CMK (cell line): ENCODE measurements around the gene POLD4.
"Not testable (repeated sequence)": the region's sequence is repeated elsewhere in the genome, so short reads cannot be mapped to it uniquely, and the experiment has no call there.

Source experiments
- DNase-seq: peaks from one replicate; pipeline ENCODE4 v3.0.0-alpha.2; 2010; ENCODE audit warnings: low read depth

POLD4 gene

DNA sequence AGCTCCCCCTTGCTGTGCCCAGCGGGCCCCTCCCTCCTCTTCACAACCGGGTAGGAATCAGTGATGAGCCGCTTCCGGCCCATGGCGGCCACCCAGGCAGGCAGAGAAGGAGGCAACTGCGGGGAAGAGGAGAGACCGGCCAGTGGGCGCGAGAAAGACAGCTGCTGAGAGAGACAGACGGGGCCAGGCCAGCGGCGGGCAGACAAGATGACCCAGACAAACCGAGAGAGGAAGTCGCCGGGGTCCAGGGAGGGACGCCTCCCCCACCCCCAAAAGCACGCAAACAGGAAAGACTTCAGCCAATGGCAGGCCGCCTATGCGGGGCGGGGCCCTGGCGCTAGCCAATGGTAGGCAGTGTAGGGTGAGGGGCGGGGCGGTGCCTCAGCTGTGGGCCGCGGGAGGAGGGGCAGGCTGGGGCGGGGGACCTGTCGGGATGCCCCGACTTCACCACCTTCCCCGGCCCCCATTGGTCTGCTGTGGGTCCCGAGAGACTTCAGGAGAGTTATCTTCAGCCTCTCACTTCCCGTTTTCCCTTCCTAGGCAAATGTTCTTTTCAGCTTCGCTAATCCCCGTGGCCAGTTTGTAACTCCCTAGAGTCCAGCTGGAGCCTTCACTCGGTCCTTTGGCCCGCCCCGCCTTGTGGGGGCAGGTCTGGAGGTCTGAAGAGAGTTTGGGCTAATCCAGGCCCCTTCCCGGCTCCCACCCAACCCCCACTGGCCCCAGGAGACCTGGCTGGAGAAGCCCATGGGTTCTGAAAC, at the start of gene POLD4:
TSS of gene POLD4 (minus strand) at position 230 of the 758 bp plus-strand sequence. CDS start at position 83, 147 bp downstream.
- DNase-seq, result peak; percentile 98

DNA sequence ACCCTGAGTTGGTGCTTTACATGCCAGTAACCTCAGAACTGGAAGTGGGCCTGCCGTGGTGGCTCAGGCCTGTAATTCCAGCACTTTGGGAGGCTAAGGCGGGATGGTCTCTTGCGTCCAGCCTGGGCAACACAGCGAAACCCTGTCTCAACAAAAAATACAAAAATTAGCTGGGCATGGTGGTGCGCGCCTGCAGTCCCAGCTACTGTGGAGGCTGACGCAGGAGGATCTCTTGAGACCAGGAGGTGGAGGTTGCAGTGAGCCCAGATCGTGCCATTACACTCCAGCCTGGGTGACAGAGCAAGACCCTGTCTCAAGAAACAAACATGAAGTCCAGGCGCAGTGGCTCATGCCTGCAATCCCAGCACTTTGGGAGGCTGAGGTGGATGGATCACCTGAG, 49.7 kb upstream of the POLD4 start:
- DNase-seq, result not testable (repeated sequence)

DNA sequence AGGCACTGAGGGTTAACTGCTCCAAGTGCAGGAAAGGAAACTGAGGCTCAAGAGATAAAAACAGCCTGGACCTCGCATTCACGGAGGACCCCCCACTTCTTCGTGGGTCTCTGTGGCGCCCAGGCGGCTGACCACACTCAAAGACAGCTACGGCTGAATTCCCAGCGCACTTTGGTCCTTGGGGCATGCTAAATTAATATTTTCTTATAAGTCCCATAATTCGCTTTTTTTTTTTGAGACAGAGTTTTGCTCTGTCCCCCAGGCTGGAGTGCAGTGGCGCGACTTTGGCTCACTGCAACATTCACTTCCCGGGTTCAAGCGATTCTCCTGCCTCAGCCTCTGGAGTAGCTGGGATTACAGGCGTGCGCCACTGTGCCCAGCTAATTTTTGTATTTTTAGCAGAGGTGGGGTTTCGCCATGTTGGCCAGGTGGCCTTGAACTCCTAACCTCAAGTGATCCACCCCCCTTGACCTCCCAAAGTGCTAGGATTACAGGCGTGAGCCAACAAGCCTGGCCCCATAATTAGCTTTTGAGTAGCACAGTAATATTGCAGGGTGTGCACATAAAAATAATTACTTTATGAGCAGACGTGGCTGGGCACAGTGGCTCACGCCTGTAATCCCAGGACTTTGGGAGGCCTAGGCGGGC, 49.0 kb upstream of the POLD4 start:
- not testable (repeated sequence) for DNase-seq

DNA sequence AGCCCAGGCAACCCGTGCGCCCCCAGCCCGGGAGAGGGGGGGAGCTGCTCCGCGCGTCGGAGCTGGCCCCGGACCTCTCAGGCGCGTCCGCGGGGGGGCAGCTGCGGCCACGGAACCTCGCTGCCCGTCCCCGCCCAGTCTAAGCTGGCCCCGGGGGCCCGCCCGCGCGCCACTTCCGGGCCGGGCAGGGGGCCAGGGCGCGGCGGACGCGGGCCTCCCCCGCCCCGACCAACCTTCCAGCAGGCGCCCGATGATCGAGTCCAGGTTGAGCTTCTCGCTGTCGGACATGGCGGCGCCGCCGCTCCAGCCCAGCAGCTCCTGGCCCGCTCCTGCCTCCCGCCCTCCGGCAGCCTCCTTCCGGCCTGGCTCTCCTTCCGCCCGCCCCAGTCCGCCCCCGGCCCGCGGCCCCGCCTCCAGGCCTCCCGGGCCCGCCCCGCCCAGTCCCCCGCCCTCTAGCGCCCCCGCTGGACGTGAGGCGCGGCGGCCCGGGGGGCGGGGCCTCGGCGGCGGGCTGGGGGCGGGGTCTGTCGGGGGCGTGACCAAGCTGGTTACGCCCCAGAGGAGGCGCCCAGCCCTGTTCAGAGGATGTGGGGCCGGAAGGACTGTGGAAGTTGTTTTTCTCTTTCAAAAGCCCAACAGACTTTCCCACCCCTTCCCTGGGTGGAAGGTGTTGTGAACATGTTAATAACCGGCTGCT, 48.3 kb upstream of the POLD4 start, which contains the start of gene PPP1CA:
TSS of gene PPP1CA (minus strand) at position 364 of the 697 bp plus-strand sequence. CDS start at position 288, 76 bp downstream.
- peak; percentile 89 for DNase-seq

DNA sequence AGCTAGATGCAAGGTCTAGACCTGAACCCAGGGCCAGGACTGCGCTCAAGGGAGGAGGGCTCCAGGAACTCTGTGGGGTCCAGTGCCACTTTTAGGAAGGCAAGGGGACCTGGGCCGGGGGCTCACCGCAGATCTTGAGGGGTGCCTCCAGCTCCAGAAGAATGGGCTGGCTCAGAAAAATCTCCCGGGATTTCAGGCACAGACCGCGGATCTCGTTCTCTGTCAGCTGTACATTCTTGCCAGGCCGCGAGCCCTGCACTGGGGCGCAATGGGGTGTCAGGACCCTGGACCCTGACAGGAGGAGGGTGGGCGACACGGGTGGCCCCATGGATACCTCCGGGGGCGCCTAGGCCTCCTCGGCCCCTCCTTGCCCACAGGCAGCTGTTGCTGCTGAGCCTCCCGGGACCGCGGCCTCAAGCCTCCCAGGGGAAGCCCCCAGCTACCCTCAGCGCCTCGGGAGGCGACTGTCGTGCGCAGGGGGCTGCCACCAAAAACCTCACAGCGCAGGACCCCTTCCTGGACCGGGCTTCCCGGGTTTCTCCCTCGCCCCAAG, 47.7 kb upstream of the POLD4 start:
- DNase-seq, result no peak

DNA sequence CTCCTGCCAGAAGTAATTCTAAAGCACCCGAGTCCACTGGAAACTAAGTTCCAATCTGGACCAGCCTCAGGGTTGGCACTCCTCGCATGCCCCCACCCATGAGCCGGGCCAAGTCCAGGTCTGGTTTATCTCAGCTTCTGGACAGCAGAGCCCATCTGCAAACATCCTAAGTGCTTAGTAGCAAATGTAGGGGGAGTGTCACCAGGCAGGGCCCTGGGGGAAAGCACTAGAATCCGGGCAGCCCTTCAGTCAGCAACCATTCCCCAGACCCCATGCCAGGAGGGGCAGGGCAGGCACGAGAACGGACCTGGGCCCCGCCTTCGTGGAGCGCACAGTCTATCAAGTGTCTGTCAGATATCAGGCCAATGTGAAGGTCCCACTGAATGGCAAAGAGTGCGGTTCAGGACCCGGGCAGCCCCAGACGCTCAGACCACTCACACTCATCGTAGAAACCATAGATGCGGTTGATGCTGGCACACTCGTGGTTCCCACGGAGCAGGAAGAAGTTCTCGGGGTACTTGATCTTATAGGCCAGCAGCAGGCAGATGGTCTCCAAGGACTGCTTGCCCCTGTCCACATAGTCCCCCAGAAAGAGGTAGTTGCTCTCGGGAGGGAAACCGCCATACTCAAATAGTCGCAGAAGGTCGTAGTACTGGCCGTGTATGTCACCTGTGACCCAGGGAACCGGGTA, 47.0 kb upstream of the POLD4 start:
- no peak for DNase-seq

DNA sequence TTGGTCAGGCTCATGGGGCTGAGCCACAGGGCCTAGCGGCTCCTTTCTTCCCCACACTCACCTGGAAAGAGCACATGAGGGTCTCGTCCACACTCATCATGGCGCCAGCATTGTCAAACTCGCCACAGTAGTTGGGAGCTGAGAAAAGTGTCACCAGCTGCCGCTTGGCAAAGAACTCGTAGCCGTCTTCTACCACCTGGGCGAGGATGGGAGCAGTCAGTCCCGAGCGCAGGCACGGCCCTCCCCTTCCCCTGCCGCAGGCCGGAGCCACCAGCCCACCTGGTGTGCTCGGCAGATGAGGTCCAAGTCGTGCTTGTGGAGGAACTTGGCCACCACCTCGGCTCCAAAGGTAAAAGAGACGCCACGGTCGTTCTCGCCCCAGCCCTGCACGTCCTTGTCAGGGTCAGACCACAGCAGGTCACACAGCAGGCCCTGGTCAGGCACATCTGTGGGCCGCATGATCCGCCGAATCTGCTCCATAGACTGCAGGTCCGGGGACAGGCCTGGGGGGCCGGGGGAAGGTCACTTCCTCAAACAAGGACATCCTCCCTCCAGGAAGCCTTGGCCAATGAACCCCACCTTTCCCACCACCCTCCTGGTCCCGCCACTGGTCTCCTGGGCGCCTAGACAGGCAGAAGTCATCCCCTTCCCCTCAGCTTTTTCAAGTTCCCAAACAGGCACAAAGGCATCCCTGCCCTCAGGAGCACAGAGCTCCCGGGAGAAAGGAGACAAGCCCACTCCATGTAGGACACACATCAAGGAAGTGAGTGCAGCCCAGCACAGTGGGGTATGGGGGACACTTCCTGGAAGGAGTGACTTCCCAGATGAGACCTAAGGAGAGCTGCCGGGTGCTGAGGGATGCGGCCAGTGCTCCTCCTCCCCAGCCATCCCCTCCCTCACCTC, 45.6 kb upstream of the POLD4 start:
- no peak for DNase-seq

DNA sequence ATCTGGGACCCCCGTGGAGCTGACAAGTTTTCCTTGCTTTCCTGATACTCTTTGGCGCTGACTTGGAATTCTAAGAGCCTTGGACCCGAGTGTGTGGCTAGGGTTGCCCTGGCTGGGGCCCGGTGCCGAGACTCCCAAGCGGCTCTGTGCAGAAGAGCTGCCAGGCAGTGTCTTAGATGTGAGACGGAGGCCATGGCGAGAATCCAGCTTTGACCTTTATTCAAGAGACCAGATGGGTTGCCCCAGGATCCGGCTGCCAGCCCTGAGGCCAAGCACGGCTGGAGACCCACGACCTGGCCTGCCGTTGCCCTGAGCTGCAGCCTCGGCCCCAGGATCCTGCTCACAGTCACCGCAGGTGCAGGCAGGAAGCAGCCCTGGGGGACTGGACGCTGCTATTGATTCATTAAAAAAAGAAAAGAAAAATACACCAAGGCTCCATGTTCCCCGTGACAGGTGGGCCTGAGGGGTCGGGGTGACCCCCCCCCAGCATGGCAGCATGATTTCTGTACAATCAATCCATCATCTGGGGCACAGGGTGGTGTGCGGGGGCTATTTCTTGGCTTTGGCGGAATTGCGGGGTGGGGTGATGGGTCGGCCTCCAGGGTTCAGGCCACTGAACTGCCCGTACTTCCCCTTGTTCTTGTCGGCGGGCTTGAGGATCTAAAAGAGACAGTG, 44.8 kb upstream of the POLD4 start:
- DNase-seq, result no peak

DNA sequence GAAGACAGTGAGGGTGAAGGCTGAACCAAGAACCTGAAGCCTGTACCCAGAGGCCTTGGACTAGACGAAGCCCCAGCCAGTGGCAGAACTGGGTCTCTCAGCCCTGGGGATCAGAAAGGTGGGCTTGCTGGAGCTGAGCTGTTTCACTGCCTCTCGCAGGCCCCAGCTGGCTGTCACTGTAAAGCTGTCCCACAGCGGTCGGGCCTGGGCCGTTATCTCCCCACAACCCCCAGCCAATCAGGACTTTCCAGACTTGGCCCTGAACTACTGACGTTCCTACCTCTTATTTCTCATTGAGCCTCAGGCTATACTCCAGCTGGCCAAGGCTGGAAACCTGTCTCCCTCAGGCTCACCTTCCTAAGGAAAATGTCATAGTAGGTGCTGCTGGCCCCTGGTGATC, 44.2 kb upstream of the POLD4 start:
- DNase-seq, result no peak

DNA sequence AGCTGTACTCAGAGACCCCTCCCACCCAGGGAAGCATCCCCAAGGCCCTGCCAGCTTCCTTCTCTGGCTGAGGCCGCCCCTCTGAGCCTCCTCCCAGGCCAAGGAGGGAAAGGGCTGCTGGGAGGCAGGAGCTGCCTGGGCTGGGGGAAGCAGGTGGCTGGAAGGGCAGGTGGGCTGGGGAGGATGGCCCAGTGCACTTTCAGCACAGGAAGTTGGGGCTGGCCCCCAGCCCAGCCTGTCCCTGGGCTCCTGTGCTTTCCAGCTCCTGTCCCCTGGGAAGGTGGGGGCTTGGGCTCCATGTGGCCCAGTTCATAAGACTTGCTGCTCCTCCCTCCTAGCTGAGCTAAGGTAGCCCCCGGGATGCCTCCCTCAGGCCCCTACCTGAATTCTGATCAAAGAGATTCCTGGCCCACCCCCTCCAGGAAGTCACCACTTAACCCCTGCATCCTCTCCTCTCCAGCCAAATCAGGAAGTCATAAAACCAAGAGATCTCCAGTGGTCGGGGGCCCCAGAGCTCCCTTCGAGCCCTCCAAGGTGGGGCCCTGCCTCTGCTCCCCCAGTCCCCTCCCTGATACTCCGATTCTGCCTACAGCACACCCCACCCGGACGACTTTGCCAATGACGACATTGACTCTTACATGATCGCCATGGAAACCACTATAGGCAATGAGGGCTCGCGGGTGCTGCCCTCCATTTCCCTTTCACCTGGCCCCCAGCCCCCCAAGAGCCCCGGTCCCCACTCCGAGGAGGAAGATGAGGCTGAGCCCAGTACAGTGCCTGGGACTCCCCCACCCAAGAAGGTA, 43.4 kb upstream of the POLD4 start:
- no peak for DNase-seq

DNA sequence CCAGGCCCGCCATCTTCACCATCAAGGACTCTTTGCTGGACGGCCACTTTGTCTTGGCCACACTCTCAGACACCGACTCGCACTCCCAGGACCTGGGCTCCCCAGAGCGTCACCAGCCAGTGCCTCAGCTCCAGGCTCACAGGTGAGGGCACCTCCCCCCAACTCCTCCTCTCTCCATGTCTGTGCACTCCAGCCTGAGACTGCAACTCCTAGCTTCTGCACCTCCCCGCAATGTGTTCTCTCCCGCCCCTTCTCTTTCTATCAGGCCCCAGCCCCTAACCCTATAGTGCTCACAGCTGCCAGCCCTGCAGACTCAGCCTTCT, 42.9 kb upstream of the POLD4 start:
- no peak for DNase-seq

DNA sequence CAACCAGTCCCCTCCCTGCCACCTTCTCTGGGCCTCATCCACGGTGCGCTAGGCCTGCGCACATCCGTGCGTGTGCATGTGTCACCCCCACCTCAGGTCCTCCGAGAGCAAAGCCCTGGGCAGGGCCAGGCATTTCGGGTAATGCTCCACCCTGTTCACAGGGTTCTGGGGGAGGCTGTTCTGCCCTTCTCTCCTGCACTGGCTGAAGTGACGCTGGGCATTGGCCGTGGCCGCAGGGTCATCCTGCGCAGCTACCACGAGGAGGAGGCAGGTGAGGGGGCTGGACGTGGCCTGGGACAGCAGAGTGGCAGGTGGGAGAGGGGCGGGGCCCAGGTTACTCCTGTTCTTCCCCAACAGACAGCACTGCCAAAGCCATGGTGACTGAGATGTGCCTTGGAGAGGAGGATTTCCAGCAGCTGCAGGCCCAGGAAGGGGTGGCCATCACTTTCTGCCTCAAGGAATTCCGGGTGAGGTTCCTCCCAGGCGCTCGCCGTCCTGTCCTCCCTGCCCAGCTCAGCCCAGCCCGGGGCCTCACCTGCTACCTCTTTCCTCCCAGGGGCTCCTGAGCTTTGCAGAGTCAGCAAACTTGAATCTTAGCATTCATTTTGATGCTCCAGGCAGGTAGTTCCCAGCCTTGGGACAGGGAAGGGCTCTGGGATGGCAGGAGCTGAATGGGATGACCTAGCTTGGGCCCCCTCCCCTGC, 42.4 kb upstream of the POLD4 start:
- no peak for DNase-seq

DNA sequence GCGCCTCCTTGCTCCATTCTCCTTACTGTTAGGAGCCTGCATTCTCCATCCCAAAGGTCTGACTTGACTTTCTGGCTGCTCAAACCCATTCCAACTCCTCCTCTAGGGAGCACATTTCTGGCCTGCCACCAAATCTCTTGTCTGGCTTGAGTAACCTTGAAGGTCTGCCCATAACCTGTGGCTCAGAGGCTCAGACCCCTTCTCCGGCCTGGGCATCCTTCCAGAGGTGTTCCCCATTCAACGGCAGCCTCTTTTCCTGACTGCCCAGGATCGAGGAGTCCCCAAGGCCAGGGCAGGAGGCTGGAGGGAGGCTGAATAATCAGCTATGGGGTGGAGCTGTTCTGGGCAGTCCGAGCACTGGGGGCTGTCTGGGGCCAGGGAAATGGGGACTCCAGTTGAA, 40.6 kb upstream of the POLD4 start:
- no peak for DNase-seq

DNA sequence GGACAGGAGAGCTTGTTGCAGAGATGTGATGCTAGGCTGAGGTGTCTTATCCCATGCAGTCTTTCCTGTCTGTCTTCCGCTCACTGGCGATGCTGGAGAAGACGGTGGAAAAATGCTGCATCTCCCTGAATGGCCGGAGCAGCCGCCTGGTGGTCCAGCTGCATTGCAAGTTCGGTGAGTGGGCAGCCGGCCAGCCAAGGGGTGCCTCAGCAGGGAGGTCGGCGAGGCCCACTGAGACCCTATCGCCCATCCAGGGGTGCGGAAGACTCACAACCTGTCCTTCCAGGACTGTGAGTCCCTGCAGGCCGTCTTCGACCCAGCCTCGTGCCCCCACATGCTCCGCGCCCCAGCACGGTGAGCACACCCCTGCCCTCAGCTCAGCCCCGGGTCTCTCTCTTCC, 40.1 kb upstream of the POLD4 start:
- DNase-seq, result no peak

DNA sequence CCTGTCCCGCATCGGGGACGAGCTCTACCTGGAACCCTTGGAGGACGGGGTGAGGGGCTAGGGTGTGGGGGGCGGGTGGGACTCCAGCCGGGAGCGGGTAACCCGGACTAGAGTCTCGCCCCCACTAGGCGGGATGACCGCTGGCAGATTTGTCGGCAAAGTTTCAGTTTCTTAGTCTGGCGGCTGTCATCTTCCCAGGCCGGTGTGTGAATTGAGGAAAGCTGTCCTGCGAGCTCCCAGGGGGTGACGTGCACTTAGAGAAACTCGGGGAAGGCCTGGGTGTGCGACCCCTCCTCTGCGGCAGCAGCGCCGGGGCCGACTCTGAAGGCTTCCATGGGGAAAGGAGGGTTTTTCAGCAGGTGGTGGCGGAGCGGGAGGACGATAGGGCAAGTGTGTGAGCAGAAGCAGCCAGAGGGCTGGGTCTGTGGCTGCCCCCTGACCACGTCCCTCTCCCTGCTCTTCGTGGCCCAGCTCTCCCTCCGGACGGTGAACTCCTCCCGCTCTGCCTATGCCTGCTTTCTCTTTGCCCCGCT, 38.9 kb upstream of the POLD4 start:
- no peak for DNase-seq

DNA sequence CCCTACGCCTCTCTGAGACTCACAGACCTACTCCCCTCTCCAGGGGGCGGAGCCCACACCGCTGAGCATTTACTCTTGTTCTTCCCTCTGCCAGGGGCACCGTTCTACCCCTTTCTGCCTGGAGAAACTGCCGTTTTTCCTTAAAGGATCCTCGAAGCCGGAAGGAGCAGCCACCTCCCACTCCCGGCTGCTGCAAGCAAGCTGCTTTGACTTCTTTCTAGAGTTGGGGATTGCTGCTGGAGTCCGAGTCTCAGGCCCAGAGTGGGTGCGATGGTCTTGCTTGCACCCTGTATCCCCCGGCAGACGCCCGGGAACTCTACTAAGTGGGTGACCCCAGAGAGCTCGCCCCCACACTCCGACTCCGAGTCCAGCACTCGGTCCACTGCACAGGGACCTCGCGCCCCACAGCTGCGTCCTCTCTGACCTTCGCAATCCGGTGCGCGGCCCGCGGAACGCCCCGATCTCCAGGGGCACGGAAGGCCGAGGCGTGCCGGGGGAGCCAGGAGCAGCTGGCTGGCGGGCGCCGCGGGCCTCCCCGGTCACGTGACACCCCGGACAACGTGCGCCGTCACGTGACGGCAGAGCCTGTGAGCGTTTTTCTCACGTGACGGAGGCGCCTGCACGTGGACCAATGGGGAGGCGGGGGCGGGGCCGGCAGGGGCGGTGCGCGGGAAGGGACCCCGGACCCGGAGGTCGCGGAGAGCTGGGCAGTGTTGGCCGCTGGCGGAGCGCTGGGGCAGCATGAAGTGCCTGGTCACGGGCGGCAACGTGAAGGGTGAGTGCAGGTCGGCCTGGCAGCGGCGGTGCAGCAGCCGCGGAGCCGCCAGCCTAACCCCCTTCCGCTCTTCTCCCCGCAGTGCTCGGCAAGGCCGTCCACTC, 38.2 kb upstream of the POLD4 start, which contains the start of gene RAD9A:
TSS of gene RAD9A (plus strand) at position 683 of the 879 bp plus-strand sequence. CDS start at position 742, 59 bp downstream.
- peak; percentile 96 for DNase-seq

DNA sequence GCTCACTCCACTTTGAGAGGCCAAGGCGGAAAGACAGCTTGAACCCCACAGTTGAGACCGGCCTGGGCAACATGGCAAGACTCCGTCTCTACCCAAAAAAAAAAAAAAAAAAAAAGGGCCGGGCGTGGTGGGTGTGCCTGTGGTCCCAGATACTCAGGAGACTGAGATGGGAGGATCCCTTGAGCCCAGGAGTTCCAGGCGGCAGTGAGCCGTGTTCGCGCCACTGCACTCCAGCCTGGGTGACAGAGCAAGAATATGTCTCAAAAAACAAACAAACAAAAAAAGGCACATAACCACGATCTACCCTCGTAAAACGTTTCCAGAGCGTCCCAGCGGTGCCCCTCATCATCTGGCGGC, 37.6 kb upstream of the POLD4 start:
- no peak for DNase-seq

DNA sequence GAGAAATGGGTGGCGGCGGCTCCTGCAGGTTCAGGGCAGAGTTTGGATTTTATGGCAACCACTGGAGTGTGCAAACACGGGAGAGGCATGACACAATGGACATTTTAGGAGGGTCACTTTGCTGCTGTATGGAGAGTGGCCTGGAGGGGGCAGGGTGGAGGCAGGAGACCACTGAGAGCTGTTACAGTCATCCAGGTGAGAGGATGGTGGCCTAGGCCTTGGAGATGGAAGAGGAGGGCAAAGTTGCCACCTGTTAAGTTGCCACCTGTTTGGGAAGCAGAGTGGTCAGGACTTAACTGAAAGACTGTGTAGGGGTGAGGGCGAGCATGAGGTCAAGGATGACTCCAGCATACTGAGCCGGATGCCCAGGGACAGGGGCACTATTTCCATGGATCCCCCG, 36.1 kb upstream of the POLD4 start:
- no peak for DNase-seq
